Mucosa of stomach (tissue), 1 donor: ENCODE data around the gene ITLN1.
"Not testable (repeated sequence)": the region's sequence is repeated elsewhere in the genome, so short reads cannot be mapped to it uniquely, and the experiment has no call there.

Experiments
- H3K27me3 ChIP-seq: one replicate; pipeline ENCODE4 v1.7.0; 2013; ENCODE audit warnings: mild to moderate bottlenecking, low read length; ENCODE audit not compliant: control insufficient read depth, insufficient read depth
- H3K36me3 ChIP-seq: one replicate; pipeline ENCODE4 v1.7.0; 2013; ENCODE audit warnings: low read length; ENCODE audit not compliant: control insufficient read depth, insufficient read depth
- H3K4me1 ChIP-seq: one replicate; pipeline ENCODE4 v1.7.0; 2013; ENCODE audit warnings: mild to moderate bottlenecking, low read length; ENCODE audit not compliant: control insufficient read depth, insufficient read depth
- H3K4me3 ChIP-seq: one replicate; pipeline ENCODE4 v1.7.0; 2013; ENCODE audit warnings: low read length
- H3K9ac ChIP-seq: one replicate; pipeline ENCODE4 v1.7.0; 2013; ENCODE audit warnings: mild to moderate bottlenecking, low read length, moderate library complexity
- H3K9me3 ChIP-seq: one replicate; pipeline ENCODE4 v1.7.0; 2013; ENCODE audit warnings: mild to moderate bottlenecking, low read length, moderate library complexity; ENCODE audit not compliant: control insufficient read depth
- donor health status: Pancreatic carcinoma.

ITLN1 gene

GRCh38 chr1:160880216-160880615 lies 4.8 kb downstream of the ITLN1 start:
- Histone ChIP-seq H3K36me3 (no peaks in the 10 kb centered on the region), H3K4me3 (no peak overlapping the region), H3K27me3 (no peaks in the 10 kb centered on the region), H3K9me3 (no peaks in the 10 kb centered on the region), H3K4me1 (no peaks in the 10 kb centered on the region), H3K9ac (no peak overlapping the region)

GRCh38 chr1:160879056-160879455 lies 5.9 kb downstream of the ITLN1 start:
- H3K36me3 ChIP-seq, result no peaks in the 10 kb centered on the region
- no peak overlapping the region for H3K4me3 ChIP-seq
- peaks cover 5% of the 10 kb centered on the region for H3K4me1 ChIP-seq
- no peaks in the 10 kb centered on the region for H3K9me3 ChIP-seq
- no peaks in the 10 kb centered on the region for H3K27me3 ChIP-seq
- no peak overlapping the region for H3K9ac ChIP-seq

- H3K9ac ChIP-seq, result no peak overlapping the region
- H3K4me3 ChIP-seq, result no peak overlapping the region
- H3K4me1 ChIP-seq, result peaks cover 5% of the 10 kb centered on the region
- H3K9me3 ChIP-seq, result no peaks in the 10 kb centered on the region
- no peaks in the 10 kb centered on the region for H3K36me3 ChIP-seq
- no peaks in the 10 kb centered on the region for H3K27me3 ChIP-seq
Measured at GRCh38 chr1:160877221-160877620, 7.8 kb downstream of the ITLN1 start.

GRCh38 chr1:160876311-160876710 lies 8.7 kb downstream of the ITLN1 start:
- Histone ChIP-seq H3K27me3 (no peaks in the 10 kb centered on the region), H3K9ac (no peak overlapping the region), H3K4me3 (no peak overlapping the region), H3K4me1 (peaks cover 5% of the 10 kb centered on the region), H3K36me3 (no peaks in the 10 kb centered on the region), H3K9me3 (no peaks in the 10 kb centered on the region)

- not testable (repeated sequence) for H3K9ac ChIP-seq, H3K4me1 ChIP-seq, H3K4me3 ChIP-seq
Measured at GRCh38 chr1:160875591-160875990, 9.4 kb downstream of the ITLN1 start.

GRCh38 chr1:160874935-160875334 lies 10.0 kb downstream of the ITLN1 start:
- H3K4me3 ChIP-seq, result no peak overlapping the region
- H3K9me3 ChIP-seq, result no peaks in the 10 kb centered on the region
- peaks cover 5% of the 10 kb centered on the region for H3K4me1 ChIP-seq
- H3K9ac ChIP-seq, result no peak overlapping the region
- no peaks in the 10 kb centered on the region for H3K27me3 ChIP-seq
- no peaks in the 10 kb centered on the region for H3K36me3 ChIP-seq

More at GRCh38 chr1:160875591-160875990, 9.4 kb downstream of the ITLN1 start:
- not testable (repeated sequence) for H3K36me3 ChIP-seq, H3K27me3 ChIP-seq, H3K9me3 ChIP-seq

- Histone ChIP-seq H3K4me1 (peaks cover 7% of the 10 kb centered on the region), H3K4me3 (no peak overlapping the region), H3K9me3 (no peaks in the 10 kb centered on the region), H3K9ac (no peak overlapping the region), H3K27me3 (no peaks in the 10 kb centered on the region), H3K36me3 (no peaks in the 10 kb centered on the region)
Measured at GRCh38 chr1:160868141-160868540, 16.8 kb downstream of the ITLN1 start.

- H3K9ac ChIP-seq, H3K36me3 ChIP-seq, H3K4me1 ChIP-seq, H3K9me3 ChIP-seq, H3K27me3 ChIP-seq, H3K4me3 ChIP-seq: not testable (repeated sequence)
Measured at GRCh38 chr1:160867651-160868050, 17.3 kb downstream of the ITLN1 start.

- Histone ChIP-seq H3K9me3 (no peaks in the 10 kb centered on the region), H3K27me3 (no peaks in the 10 kb centered on the region), H3K9ac (no peak overlapping the region)
Measured at GRCh38 chr1:160866695-160867260, 18.2 kb downstream of the ITLN1 start.

GRCh38 chr1:160866001-160866694 lies 18.8 kb downstream of the ITLN1 start:
- Histone ChIP-seq H3K27me3 (no peaks in the 10 kb centered on the region), H3K9me3 (no peaks in the 10 kb centered on the region), H3K4me3 (no peak overlapping the region), H3K36me3 (no peaks in the 10 kb centered on the region), H3K4me1 (peaks cover 7% of the 10 kb centered on the region), H3K9ac (no peak overlapping the region)

More at GRCh38 chr1:160866695-160867260, 18.2 kb downstream of the ITLN1 start:
- Histone ChIP-seq H3K36me3 (no peaks in the 10 kb centered on the region), H3K4me3 (no peak overlapping the region), H3K4me1 (peaks cover 7% of the 10 kb centered on the region)

GRCh38 chr1:160865337-160865736 lies 19.6 kb downstream of the ITLN1 start:
- no peak overlapping the region for H3K4me3 ChIP-seq
- no peaks in the 10 kb centered on the region for H3K27me3 ChIP-seq
- H3K4me1 ChIP-seq, result peaks cover 7% of the 10 kb centered on the region
- no peaks in the 10 kb centered on the region for H3K9me3 ChIP-seq
- H3K9ac ChIP-seq, result no peak overlapping the region
- H3K36me3 ChIP-seq, result no peaks in the 10 kb centered on the region

GRCh38 chr1:160864173-160864572 lies 20.8 kb downstream of the ITLN1 start:
- Histone ChIP-seq H3K36me3 (no peaks in the 10 kb centered on the region), H3K4me3 (no peak overlapping the region), H3K4me1 (peaks cover 7% of the 10 kb centered on the region), H3K9ac (no peak overlapping the region), H3K9me3 (no peaks in the 10 kb centered on the region), H3K27me3 (no peaks in the 10 kb centered on the region)
